DMS53 (cell line): ENCODE results near the gene GRM5.

Source experiments
- DNase-seq: peaks from one replicate; lab custom pipeline; 2025; lab: John Stamatoyannopoulos, UW

Gene GRM5

GRCh38 chr11:88701816-88702215 is 364.0 kb downstream of the GRM5 start:
- DNase-seq = no peak

DNA sequence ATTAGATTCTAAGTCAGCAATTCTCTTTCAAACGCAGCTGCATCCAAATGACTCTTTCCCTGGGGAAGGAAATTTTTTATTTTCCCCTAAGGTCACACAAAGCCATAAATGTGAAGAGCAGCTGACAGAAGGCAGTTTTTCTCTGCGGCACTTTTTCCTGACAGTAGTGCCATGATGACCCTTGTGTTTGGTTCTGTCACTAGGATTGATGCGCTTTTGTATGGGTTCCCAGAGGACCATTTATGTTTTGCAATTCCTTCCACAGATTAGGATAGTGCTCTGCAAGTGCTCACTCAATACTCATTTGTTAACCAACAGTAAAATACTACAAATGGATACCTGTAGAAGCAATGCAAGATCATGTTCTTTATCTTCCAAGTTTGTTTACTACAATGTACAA is 368.6 kb downstream of the GRM5 start:
- no peak for DNase-seq

GRCh38 chr11:88695689-88696414 is 369.9 kb downstream of the GRM5 start:
- no peak for DNase-seq

GRCh38 chr11:88692306-88693086 is 373.3 kb downstream of the GRM5 start:
- DNase-seq = no peak

GRCh38 chr11:88689548-88690240 is 376.1 kb downstream of the GRM5 start:
- DNase-seq = peak; percentile 58

DNA sequence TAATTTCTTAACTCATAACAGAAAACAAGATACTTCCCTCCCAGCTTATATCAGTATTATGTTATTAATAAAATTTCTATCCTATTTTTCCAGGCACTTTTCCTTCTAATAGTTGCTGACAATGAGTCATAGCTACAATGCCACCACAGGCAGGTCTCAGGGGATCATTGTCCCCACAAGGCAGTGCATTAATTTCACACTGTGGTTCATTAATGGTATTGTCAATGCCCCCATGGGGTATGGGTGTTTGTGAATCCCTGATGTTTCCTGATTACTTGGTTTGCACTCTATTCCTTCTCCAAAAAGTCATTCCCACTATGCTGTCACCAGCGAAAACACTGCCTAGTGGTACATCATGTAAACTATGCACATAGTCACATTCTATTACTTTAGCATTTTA is 382.8 kb downstream of the GRM5 start:
- no peak for DNase-seq

- no peak for DNase-seq
Observed at GRCh38 chr11:88680806-88681205, 385.0 kb downstream of the GRM5 start.

- no peak for DNase-seq
Observed at GRCh38 chr11:88666364-88666763, 399.4 kb downstream of the GRM5 start.

GRCh38 chr11:88657076-88657738 is 408.6 kb downstream of the GRM5 start:
- DNase-seq = no peak

DNA sequence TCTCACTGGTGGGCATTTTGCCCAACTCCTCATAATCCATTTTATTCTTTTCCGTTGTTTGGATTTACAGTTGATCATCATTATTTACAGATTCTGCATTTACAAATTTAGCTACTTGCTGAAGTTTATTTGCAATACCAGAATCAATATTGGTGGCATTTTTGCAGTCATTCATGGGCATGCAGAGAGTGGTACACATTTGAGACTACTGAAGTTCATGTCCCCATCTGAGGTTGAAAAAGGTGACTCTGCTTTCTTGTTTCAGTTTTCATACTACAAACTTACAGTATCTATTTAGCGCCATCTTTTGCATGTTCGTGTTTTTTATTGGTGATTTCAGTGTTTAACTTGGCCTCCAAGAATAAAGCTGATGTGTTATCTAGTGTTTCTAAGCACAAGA is 409.5 kb downstream of the GRM5 start:
- no peak for DNase-seq

DNA sequence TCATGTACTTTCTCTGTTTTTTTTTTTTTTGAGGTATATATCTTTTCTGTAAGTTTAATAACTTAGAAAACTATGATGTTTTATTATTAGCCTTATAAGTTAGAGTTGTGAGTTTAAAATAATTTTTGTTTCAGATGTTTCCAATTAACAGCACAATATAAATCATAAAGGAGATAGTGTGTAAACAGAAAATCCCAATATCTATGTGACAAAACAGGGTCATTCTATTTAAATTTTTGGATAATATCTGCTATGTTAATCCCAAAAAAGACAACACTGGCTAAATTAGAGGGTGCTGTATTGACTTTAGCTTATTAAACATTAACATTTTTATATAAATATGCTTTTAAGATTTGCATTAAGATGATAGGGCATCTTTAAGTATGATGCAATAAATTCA is 410.1 kb downstream of the GRM5 start:
- no peak for DNase-seq

- DNase-seq = no peak
Observed at GRCh38 chr11:88655196-88655595, 410.6 kb downstream of the GRM5 start.

DNA sequence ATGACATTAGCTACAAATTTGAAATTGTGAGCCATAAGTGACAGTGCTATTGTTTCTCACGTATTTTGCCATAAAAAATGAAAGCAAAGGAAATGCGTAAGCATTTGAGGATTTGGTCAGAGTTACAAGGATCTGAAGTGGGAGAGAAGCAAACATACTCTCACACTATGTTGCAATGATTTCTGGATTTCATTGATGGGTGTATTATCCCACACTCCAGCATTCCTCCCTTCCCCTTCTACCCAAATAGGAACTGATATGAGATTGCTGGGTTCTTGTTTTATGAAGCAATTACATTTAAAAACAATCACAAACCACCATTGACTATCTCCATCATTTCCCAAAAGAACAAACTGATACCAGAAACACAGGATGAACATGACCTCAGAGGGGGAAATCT is 414.2 kb downstream of the GRM5 start:
- no peak for DNase-seq

- no peak for DNase-seq
Observed at GRCh38 chr11:88644724-88645123, 421.1 kb downstream of the GRM5 start.

- no peak for DNase-seq
Observed at GRCh38 chr11:88632163-88632562, 433.6 kb downstream of the GRM5 start.

DNA sequence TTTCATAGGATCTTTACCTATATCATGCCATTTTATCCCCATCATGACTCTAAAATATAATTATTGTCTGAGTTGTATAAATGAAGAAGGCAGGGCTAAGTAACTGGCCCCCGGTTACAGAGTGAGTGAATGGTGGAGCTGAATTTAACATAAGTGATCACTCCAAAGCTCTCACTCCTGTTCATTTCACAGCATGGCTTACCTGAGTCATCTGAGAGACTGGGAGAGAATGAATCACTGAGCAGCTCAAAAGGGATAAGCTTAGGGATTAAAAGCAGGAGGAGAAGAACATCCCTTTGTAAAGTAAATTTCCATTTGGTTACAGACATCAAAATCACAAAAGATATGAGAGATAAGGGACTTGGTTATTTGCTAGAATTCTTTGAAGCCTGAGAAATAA is 434.3 kb downstream of the GRM5 start:
- DNase-seq = peak; percentile 7

GRCh38 chr11:88629496-88629895 is 436.3 kb downstream of the GRM5 start:
- DNase-seq = no peak

GRCh38 chr11:88626216-88626615 is 439.6 kb downstream of the GRM5 start:
- DNase-seq = no peak

DNA sequence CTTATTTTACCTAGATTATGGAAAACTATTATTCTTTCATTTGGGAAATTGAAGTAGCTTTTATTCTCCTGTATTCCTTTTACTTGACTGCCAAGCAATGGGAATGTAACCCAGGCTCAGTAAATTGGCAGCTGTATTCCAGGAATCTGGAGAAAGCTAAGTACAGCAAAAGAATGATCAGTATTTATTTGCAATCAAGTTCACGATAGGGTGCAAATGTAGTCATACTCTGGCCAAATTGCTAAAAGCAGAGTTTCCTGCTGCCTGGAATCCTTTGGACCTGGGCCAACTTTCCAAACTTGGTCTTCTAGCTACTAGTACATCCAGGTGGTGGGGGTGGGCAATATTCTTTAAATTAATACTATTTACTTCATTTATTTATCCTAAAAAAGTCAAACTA is 442.3 kb downstream of the GRM5 start:
- DNase-seq = no peak

- DNase-seq = peak; percentile 18
Observed at GRCh38 chr11:88620568-88621130, 445.1 kb downstream of the GRM5 start.

DNA sequence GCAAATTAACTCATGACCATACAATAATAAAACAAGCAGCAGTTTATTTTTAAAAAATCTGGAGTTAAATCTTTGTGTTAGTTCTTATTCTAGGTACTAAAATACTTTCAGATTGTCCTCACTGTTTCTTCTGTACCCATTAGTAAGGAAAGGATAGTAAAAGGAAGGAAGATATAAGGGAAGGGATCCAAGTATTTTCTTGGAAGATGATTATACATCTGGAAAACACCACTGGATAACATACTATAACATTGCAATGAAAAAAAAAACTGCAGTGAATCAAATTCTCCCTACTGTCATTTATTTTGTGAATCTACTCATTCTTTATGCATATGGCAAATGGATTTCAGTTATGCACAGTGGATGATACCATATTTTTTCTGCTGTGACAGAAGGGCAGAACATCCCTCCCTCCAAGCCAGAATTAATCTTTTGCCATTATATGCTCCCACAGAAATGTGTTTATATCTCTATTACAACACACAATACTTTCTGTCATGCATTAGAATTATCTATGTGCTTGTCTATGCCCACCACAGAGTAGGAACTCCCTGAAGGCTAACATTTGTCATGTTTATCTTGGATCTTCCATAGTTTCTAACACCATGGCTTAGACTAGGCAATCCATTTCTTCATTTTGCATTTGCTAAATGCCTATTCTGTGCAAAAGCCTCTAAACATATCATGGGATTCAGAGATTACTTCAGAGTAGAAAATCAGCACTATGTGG is 446.0 kb downstream of the GRM5 start:
- no peak for DNase-seq

DNA sequence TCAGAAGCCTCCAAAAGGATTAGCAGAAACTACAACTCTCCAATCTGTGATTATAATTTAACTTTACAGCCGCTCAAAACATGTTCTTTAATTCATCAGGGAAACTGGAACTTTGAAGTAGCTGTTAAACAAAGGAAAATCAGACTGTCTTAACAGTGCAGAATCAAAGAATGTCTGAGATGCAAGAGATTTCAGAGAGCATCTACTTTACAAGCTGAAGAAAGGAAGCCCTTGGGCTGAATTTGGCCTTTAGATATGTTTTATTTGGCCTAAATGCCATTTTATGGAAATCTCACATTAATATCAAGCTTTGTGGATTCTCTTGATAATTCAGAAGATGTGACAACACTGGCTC is 446.7 kb downstream of the GRM5 start:
- DNase-seq = no peak
